HepG2 (cell line): ENCODE data around the gene ANKRD29. TPM values are rescaled to one million over a fixed set of nuclear protein-coding genes. Genes with fewer than 3 reads are reported as not detected.

ENCODE experiments used
- EED ChIP-seq: sonication (generic); formaldehyde crosslinking; IDR thresholded peaks from 2 replicates; pipeline ENCODE4 v1.5.0; 2020; ENCODE audit warnings: mild to moderate bottlenecking, missing genetic modification reagents
- GLI4 ChIP-seq: sonication (generic); formaldehyde crosslinking; IDR thresholded peaks from 2 replicates; pipeline ENCODE4 v1.5.1; 2020; ENCODE audit warnings: missing genetic modification reagents, mild to moderate bottlenecking, moderate library complexity, borderline replicate concordance
- NR2F2 ChIP-seq: IDR thresholded peaks from 2 replicates; pipeline ENCODE4 v1.6.1; 2012; ENCODE audit warnings: low read depth, inconsistent platforms, borderline replicate concordance
- PRPF4 ChIP-seq: fragments of 200-400 bp; formaldehyde crosslinking; IDR thresholded peaks from 2 replicates; pipeline ENCODE4 v1.6.1; 2016; ENCODE audit warnings: low read length, low read depth; ENCODE audit not compliant: poor library complexity, severe bottlenecking
- ZEB1 ChIP-seq: IDR thresholded peaks from 2 replicates; pipeline ENCODE4 v1.6.1; 2012; ENCODE audit warnings: mild to moderate bottlenecking, low read depth, inconsistent platforms; ENCODE audit not compliant: insufficient replicate concordance
- polyA plus RNA-seq, 8 experiments: library from polyadenylated mRNA; depleted of rRNA in 3 of 8; stranded (reverse) in 7 of 8; unstranded in 1 of 8; fragments of >200 nt; fragmentation: Illumina TruSeq in 4 of 8; extraction: Trizol in 4 of 8; gene quantifications; 2 replicates each; pipeline versions ENCODE4 v1.2.1 to v1.2.3, GENCODE V29; 2011 to 2016; ENCODE audit warnings: low read depth in 4 of 8, missing spikeins in 1 of 8, mixed read lengths in 1 of 8; ENCODE audit not compliant: insufficient read depth in 1 of 8
- total RNA-seq, 5 experiments: library from RNA; depleted of rRNA; stranded (reverse); fragments of >200 nt; fragmentation: Illumina TruSeq; extraction: Trizol; gene quantifications; 2 replicates each; pipeline ENCODE4 v1.2.3, GENCODE V29; 2016; ENCODE audit warnings: low read depth in 1 of 5
- TF ChIP-seq, protein P1 (sequence below): sonication (generic); formaldehyde crosslinking; IDR thresholded peaks from 2 replicates; pipeline ENCODE4 v1.8.1; 2022; ENCODE audit warnings: low read depth, mild to moderate bottlenecking, missing genetic modification reagents
- TF ChIP-seq, protein P2 (sequence below): sonication (generic); formaldehyde crosslinking; IDR thresholded peaks from 2 replicates; pipeline ENCODE4 v1.4.0; 2020; ENCODE audit warnings: missing genetic modification reagents
- TF ChIP-seq, protein P3 (sequence below): sonication (generic); formaldehyde crosslinking; IDR thresholded peaks from 2 replicates; pipeline ENCODE4 v1.8.0; 2022; ENCODE audit warnings: low read depth, missing genetic modification reagents
- TF ChIP-seq, protein P4 (sequence below): sonication (generic); formaldehyde crosslinking; IDR thresholded peaks from 2 replicates; pipeline ENCODE4 v1.4.0; 2020; ENCODE audit warnings: missing genetic modification reagents, borderline replicate concordance
- TF ChIP-seq, protein P5 (sequence below): IDR thresholded peaks from 2 replicates; pipeline ENCODE4 v1.6.1; 2016

The ANKRD29 gene
- total and polyA plus RNA-seq, 2 of the 13 experiments (the other 11 are each of a cell fraction or from before 2014, with no cell fraction given) = not detected

DNA sequence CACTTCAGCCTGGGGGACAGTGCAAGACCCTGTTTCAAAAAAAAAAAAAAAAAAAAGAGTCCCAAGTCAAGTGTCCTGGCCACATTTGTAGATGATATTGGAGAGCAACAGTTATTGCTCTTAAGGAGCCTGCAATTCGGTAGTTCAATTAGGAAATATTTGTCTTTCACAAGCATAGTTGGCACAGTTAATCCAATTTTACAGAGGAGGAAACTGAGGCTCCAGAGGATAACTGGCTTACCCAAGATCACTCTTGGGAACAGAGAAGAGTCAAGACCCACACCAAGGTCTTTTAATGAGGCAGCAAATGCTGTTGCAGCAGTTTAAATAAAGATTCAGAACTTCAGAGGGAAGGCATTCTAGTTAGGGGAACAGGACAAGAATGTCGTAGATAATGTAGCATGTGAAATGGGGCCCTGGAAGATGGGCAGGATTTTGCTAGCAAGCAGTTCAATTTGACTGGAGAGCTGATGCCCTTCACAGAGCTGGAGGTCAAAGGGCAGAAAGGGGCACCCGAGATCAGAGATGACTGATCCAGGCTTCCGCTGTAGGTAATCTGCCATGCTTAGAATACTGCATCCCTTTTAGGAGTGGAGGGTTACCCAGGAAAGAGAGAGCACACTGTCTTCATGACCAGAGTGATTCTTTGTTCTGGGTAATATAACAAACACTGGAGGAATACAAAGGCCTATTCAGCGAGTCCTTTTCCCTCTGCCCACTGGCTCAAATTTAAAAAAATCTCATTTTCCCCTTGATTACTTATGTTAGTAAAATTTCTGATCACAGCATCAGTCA is 79.4 kb downstream of the ANKRD29 start (continued):
- TF ChIP-seq, protein P1, sequence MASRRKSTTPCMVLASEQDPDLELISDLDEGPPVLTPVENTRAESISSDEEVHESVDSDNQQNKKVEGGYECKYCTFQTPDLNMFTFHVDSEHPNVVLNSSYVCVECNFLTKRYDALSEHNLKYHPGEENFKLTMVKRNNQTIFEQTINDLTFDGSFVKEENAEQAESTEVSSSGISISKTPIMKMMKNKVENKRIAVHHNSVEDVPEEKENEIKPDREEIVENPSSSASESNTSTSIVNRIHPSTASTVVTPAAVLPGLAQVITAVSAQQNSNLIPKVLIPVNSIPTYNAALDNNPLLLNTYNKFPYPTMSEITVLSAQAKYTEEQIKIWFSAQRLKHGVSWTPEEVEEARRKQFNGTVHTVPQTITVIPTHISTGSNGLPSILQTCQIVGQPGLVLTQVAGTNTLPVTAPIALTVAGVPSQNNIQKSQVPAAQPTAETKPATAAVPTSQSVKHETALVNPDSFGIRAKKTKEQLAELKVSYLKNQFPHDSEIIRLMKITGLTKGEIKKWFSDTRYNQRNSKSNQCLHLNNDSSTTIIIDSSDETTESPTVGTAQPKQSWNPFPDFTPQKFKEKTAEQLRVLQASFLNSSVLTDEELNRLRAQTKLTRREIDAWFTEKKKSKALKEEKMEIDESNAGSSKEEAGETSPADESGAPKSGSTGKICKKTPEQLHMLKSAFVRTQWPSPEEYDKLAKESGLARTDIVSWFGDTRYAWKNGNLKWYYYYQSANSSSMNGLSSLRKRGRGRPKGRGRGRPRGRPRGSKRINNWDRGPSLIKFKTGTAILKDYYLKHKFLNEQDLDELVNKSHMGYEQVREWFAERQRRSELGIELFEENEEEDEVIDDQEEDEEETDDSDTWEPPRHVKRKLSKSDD (CRISPR knock-in tag) = no peak
- TF ChIP-seq, protein P2, sequence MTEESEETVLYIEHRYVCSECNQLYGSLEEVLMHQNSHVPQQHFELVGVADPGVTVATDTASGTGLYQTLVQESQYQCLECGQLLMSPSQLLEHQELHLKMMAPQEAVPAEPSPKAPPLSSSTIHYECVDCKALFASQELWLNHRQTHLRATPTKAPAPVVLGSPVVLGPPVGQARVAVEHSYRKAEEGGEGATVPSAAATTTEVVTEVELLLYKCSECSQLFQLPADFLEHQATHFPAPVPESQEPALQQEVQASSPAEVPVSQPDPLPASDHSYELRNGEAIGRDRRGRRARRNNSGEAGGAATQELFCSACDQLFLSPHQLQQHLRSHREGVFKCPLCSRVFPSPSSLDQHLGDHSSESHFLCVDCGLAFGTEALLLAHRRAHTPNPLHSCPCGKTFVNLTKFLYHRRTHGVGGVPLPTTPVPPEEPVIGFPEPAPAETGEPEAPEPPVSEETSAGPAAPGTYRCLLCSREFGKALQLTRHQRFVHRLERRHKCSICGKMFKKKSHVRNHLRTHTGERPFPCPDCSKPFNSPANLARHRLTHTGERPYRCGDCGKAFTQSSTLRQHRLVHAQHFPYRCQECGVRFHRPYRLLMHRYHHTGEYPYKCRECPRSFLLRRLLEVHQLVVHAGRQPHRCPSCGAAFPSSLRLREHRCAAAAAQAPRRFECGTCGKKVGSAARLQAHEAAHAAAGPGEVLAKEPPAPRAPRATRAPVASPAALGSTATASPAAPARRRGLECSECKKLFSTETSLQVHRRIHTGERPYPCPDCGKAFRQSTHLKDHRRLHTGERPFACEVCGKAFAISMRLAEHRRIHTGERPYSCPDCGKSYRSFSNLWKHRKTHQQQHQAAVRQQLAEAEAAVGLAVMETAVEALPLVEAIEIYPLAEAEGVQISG (CRISPR knock-in tag) = no peak
- no peak for TF ChIP-seq EED
- TF ChIP-seq PRPF4 = no peak
- TF ChIP-seq, protein P3, sequence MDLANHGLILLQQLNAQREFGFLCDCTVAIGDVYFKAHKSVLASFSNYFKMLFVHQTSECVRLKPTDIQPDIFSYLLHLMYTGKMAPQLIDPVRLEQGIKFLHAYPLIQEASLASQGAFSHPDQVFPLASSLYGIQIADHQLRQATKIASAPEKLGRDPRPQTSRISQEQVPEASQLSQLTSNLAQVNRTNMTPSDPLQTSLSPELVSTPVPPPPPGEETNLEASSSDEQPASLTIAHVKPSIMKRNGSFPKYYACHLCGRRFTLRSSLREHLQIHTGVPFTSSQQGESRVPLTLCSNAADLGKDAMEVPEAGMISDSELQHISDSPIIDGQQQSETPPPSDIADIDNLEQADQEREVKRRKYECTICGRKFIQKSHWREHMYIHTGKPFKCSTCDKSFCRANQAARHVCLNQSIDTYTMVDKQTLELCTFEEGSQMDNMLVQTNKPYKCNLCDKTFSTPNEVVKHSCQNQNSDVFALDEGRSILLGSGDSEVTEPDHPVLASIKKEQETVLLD (CRISPR knock-in tag) = no peak
- no peak for TF ChIP-seq ZEB1
- TF ChIP-seq NR2F2 = peak; percentile 81
- no peak for TF ChIP-seq GLI4
- TF ChIP-seq, protein P4, sequence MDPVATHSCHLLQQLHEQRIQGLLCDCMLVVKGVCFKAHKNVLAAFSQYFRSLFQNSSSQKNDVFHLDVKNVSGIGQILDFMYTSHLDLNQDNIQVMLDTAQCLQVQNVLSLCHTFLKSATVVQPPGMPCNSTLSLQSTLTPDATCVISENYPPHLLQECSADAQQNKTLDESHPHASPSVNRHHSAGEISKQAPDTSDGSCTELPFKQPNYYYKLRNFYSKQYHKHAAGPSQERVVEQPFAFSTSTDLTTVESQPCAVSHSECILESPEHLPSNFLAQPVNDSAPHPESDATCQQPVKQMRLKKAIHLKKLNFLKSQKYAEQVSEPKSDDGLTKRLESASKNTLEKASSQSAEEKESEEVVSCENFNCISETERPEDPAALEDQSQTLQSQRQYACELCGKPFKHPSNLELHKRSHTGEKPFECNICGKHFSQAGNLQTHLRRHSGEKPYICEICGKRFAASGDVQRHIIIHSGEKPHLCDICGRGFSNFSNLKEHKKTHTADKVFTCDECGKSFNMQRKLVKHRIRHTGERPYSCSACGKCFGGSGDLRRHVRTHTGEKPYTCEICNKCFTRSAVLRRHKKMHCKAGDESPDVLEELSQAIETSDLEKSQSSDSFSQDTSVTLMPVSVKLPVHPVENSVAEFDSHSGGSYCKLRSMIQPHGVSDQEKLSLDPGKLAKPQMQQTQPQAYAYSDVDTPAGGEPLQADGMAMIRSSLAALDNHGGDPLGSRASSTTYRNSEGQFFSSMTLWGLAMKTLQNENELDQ (CRISPR knock-in tag) = no peak
- TF ChIP-seq, protein P5, sequence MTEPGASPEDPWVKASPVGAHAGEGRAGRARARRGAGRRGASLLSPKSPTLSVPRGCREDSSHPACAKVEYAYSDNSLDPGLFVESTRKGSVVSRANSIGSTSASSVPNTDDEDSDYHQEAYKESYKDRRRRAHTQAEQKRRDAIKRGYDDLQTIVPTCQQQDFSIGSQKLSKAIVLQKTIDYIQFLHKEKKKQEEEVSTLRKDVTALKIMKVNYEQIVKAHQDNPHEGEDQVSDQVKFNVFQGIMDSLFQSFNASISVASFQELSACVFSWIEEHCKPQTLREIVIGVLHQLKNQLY (CRISPR knock-in tag) = no peak
